SU-DHL-6 (cell line): Measurements from ENCODE around the gene RPL18.

Experiments
- EZH2phosphoT487 ChIP-seq: fragments of 200-600 bp; sonication (generic), shearing (Covaris generic); conservative IDR thresholded peaks from 2 replicates; pipeline ENCODE4 v1.6.1; 2018; ENCODE audit warnings: mild to moderate bottlenecking, antibody characterized with exemption, low read length, moderate library complexity, mixed read lengths
- TF ChIP-seq, protein P1 (sequence below): fragments of 200-600 bp; sonication (generic); IDR thresholded peaks from one replicate; pipeline ENCODE4 v1.5.1; 2017; ENCODE audit warnings: antibody characterized with exemption, mild to moderate bottlenecking, low read length, moderate library complexity; ENCODE audit not compliant: insufficient read depth, poor library complexity, severe bottlenecking

DNA sequence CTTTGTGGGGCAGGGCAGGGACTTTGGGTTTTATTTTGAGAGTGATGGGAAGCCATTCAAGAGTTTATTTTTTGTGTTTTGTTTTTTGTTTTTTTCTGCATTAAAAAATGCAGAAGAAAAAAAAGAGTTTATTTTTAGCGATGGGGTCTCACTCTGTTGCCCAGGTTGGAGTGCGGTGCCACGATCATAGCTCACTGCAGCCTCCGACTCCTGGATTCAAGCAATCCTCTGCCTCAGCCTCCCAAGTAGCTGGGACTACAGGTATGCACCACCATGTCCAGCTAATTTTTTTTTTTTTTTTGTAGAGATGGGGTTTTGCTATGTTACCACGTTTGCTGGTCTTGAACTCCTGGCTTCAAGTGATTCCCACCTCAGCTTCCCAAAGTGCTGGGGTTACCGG, 39.5 kb upstream of the RPL18 start:
- TF ChIP-seq, protein P1, sequence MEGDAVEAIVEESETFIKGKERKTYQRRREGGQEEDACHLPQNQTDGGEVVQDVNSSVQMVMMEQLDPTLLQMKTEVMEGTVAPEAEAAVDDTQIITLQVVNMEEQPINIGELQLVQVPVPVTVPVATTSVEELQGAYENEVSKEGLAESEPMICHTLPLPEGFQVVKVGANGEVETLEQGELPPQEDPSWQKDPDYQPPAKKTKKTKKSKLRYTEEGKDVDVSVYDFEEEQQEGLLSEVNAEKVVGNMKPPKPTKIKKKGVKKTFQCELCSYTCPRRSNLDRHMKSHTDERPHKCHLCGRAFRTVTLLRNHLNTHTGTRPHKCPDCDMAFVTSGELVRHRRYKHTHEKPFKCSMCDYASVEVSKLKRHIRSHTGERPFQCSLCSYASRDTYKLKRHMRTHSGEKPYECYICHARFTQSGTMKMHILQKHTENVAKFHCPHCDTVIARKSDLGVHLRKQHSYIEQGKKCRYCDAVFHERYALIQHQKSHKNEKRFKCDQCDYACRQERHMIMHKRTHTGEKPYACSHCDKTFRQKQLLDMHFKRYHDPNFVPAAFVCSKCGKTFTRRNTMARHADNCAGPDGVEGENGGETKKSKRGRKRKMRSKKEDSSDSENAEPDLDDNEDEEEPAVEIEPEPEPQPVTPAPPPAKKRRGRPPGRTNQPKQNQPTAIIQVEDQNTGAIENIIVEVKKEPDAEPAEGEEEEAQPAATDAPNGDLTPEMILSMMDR, result no peak
- no peak for TF ChIP-seq EZH2phosphoT487
